Measurements from ENCODE around the gene KCNJ15.

- TF ChIP-seq CTCF (conservative IDR thresholded peaks at IDR 0.05; ENCODE audit: low read depth, low read length), result no peak
- TF ChIP-seq POLR2A (IDR thresholded peaks at IDR 0.05; ENCODE audit: low read depth, low read length), result no peak
- TF ChIP-seq CEBPB (IDR thresholded peaks at IDR 0.05; ENCODE audit: low read depth, low read length), result no peak
- TF ChIP-seq MAFK (IDR thresholded peaks at IDR 0.05; ENCODE audit: low read depth, low read length), result no peak
- TF ChIP-seq ELK1 (IDR thresholded peaks at IDR 0.05; ENCODE audit: borderline replicate concordance, low read depth, low read length), result no peak
- TF ChIP-seq RAD21 (IDR thresholded peaks at IDR 0.05; ENCODE audit: low read length), result no peak
- TF ChIP-seq RCOR1 (IDR thresholded peaks at IDR 0.05; ENCODE audit: insufficient replicate concordance, low read length), result no peak
- no peak for TF ChIP-seq RFX5 (IDR thresholded peaks at IDR 0.05; ENCODE audit: low read depth, low read length)
- no peak for TF ChIP-seq MAZ (IDR thresholded peaks at IDR 0.05; ENCODE audit: borderline replicate concordance, low read depth, low read length)
- TF ChIP-seq USF2 (IDR thresholded peaks at IDR 0.05; ENCODE audit: low read depth, low read length), result no peak
- TF ChIP-seq SMC3 (IDR thresholded peaks at IDR 0.05; ENCODE audit: low read depth, low read length), result no peak
- TF ChIP-seq MXI1 (IDR thresholded peaks at IDR 0.05; ENCODE audit: borderline replicate concordance, low read depth, low read length), result no peak
- no peak for TF ChIP-seq CHD1 (IDR thresholded peaks at IDR 0.05; ENCODE audit: low read depth, low read length)
- TF ChIP-seq BHLHE40 (IDR thresholded peaks at IDR 0.05; ENCODE audit: low read depth, low read length), result no peak
These were observed 45.5 kb upstream of the KCNJ15 start for GRCh38 chr21:38211321-38211720.

All from IMR-90 (cell line).